MCF 10A (cell line): Measurements from ENCODE around the gene MTHFD2L. TPM values are rescaled to one million over a fixed set of nuclear protein-coding genes. Genes with fewer than 3 reads are reported as not detected.
A peak's percentile ranks its signal among the peaks of the same experiment; 100 is the strongest.
"Not testable (repeated sequence)": the region's sequence is repeated elsewhere in the genome, so short reads cannot be mapped to it uniquely, and the experiment has no call there.

Experiments
- BruUV-seq: library from RNA; stranded (reverse); fragments of 400-500 nt; replicated peaks from 2 replicates; lab custom pipeline; 2021; lab: Mats Ljungman, UMichigan
- CTCF ChIA-PET: fragments of 300-600 bp; sonication (Branson Sonifier 250); formaldehyde crosslinking; extraction: SDS; loops from one replicate; lab custom pipeline; 2021; ENCODE audit warnings: antibody characterized with exemption, inconsistent platforms; lab: Yijun Ruan, JAX
- POLR2A ChIA-PET: fragments of 300-600, 350-650 bp; sonication (Branson Sonifier 250); formaldehyde crosslinking; extraction: SDS; loops from one replicate; lab custom pipeline; 2020; ENCODE audit warnings: antibody characterized with exemption, inconsistent platforms; lab: Yijun Ruan, JAX
- DNase-seq: peaks from one replicate; pipeline ENCODE4 v3.0.0-alpha.2; 2018; ENCODE audit not compliant: unreplicated experiment
- H3K27ac Mint-ChIP-seq: one replicate; pipeline ENCODE4 v1.8.0; 2022; ENCODE audit warnings: mild to moderate bottlenecking, low read depth, mixed read lengths; ENCODE audit not compliant: unreplicated experiment
- H3K27me3 Mint-ChIP-seq: one replicate; pipeline ENCODE4 v1.8.0; 2022; ENCODE audit warnings: mixed read lengths; ENCODE audit not compliant: insufficient read depth, unreplicated experiment
- H3K36me3 Mint-ChIP-seq: one replicate; pipeline ENCODE4 v1.8.0; 2022; ENCODE audit warnings: mild to moderate bottlenecking, moderate library complexity, mixed read lengths; ENCODE audit not compliant: insufficient read depth, unreplicated experiment
- H3K4me1 Mint-ChIP-seq: one replicate; pipeline ENCODE4 v1.8.0; 2022; ENCODE audit warnings: mixed read lengths; ENCODE audit not compliant: insufficient read depth, unreplicated experiment
- H3K4me3 Mint-ChIP-seq: one replicate; pipeline ENCODE4 v1.8.0; 2022; ENCODE audit warnings: mild to moderate bottlenecking, moderate library complexity, mixed read lengths; ENCODE audit not compliant: unreplicated experiment
- H3K9me3 Mint-ChIP-seq: one replicate; pipeline ENCODE4 v1.8.0; 2022; ENCODE audit warnings: mixed read lengths; ENCODE audit not compliant: unreplicated experiment
- CTCF ChIP-seq: fragments of 200-600 bp; IDR thresholded peaks from one replicate; pipeline ENCODE4 v1.8.0; 2022; ENCODE audit warnings: antibody characterized with exemption, mild to moderate bottlenecking; ENCODE audit not compliant: unreplicated experiment
- intact Hi-C: fragments of 100-400 bp; cut with micrococcal nuclease; formaldehyde crosslinking; loops from 2 replicates; pipeline ENCODE4 v1.14.1; 2022
- total RNA-seq: library from RNA; stranded (reverse); gene quantifications from 2 replicates; pipeline ENCODE4 v1.2.3, GENCODE V29; 2022

MTHFD2L gene
- total RNA-seq, 1 experiment from 2014 or later: 113 TPM

- ChIA-PET CTCF (no interaction called here), POLR2A (interaction anchor here (0.5 kb wide), 1 partner anchor 538 kb away, joined by 3 read pairs; no protein-coding TSS in a partner anchor)
- Mint-ChIP-seq H3K36me3 (no peaks in the 10 kb centered on the region), H3K4me3 (no peak overlapping the region), H3K27ac (no peak overlapping the region), H3K27me3 (no peaks in the 10 kb centered on the region), H3K4me1 (peaks cover 12% of the 10 kb centered on the region), H3K9me3 (peaks cover 5% of the 10 kb centered on the region)
- no peak for TF ChIP-seq CTCF
- DNase-seq: no peak
- BruUV-seq: no TSS peak
- intact Hi-C loops: no loop called here
These were observed 177.6 kb downstream of the MTHFD2L start for GRCh38 chr4:74335341-74336021.

GRCh38 chr4:74338792-74339333 lies 180.9 kb downstream of the MTHFD2L start:
- CTCF ChIA-PET: interaction anchor here (1.1 kb wide), 1 partner anchor 14 kb away, joined by 3 read pairs; no protein-coding TSS in a partner anchor
- no peaks in the 10 kb centered on the region for H3K36me3 Mint-ChIP-seq
- POLR2A ChIA-PET: interaction anchor here (0.9 to 2.7 kb wide), 6 partner anchors 10 to 26 kb away, joined by 3 to 10 read pairs (median 4); partner anchors contain the start of gene EREG
- intact Hi-C loops: no loop called here
- peaks cover 13% of the 10 kb centered on the region for H3K9me3 Mint-ChIP-seq
- peaks cover 12% of the 10 kb centered on the region for H3K4me1 Mint-ChIP-seq
- H3K4me3 Mint-ChIP-seq: no peak overlapping the region
- no peaks in the 10 kb centered on the region for H3K27me3 Mint-ChIP-seq
- no peak for TF ChIP-seq CTCF
- peak overlapping the region; percentile 26 for H3K27ac Mint-ChIP-seq
- peak; percentile 79 for DNase-seq
- no TSS peak for BruUV-seq

GRCh38 chr4:74339501-74339900 lies 181.6 kb downstream of the MTHFD2L start:
- ChIA-PET CTCF (no interaction called here), POLR2A (interaction anchor here (2.0 to 2.7 kb wide), 2 partner anchors 11 to 17 kb away, joined by 6 to 10 read pairs; no protein-coding TSS in a partner anchor)
- Mint-ChIP-seq H3K9me3 (peaks cover 12% of the 10 kb centered on the region), H3K27ac (peak overlapping the region; percentile 26), H3K36me3 (peaks cover 3% of the 10 kb centered on the region), H3K4me1 (peaks cover 12% of the 10 kb centered on the region), H3K4me3 (no peak overlapping the region), H3K27me3 (no peaks in the 10 kb centered on the region)
- TF ChIP-seq CTCF: no peak
- intact Hi-C loops: no loop called here
- BruUV-seq: no TSS peak
- no peak for DNase-seq

GRCh38 chr4:74340421-74340820 lies 182.5 kb downstream of the MTHFD2L start:
- BruUV-seq, DNase-seq, H3K27ac Mint-ChIP-seq, H3K27me3 Mint-ChIP-seq, H3K36me3 Mint-ChIP-seq, intact Hi-C loops, H3K4me3 Mint-ChIP-seq, CTCF ChIA-PET: not testable (repeated sequence)
- H3K9me3 Mint-ChIP-seq: peaks cover 21% of the 10 kb centered on the region
- POLR2A ChIA-PET: interaction anchor here (0.7 to 2.0 kb wide), 2 partner anchors 18 to 72 kb away, joined by 3 to 6 read pairs; no protein-coding TSS in a partner anchor
- H3K4me1 Mint-ChIP-seq: peaks cover 12% of the 10 kb centered on the region
